Mesenchymal stem cell (in vitro differentiated cells and primary cell): ENCODE data around the gene RDH13.
"Not testable (repeated sequence)": the region's sequence is repeated elsewhere in the genome, so short reads cannot be mapped to it uniquely, and the experiment has no call there.

Experiments
- DNase-seq: peaks from one replicate; pipeline ENCODE4 v3.0.0-alpha.2; 2013
- H2AFZ ChIP-seq: one replicate; pipeline ENCODE4 v1.6.1; 2013; ENCODE audit warnings: low read depth, mild to moderate bottlenecking, control low read depth, inconsistent platforms, low read length, moderate library complexity
- H2AK5ac ChIP-seq: 2 replicates; pipeline ENCODE4 v1.6.1; 2013; ENCODE audit warnings: low read length, moderate library complexity, mild to moderate bottlenecking, inconsistent platforms; ENCODE audit not compliant: severe bottlenecking
- H2BK120ac ChIP-seq: one replicate; pipeline ENCODE4 v1.6.1; 2013; ENCODE audit warnings: low read depth, mild to moderate bottlenecking, inconsistent platforms, low read length, moderate library complexity
- H2BK12ac ChIP-seq, 2 experiments: one replicate each; pipeline ENCODE4 v1.6.1; 2013; ENCODE audit warnings: inconsistent platforms in 2 of 2, low read length in 2 of 2, mild to moderate bottlenecking in 2 of 2, moderate library complexity in 2 of 2, control low read depth in 1 of 2
- H2BK15ac ChIP-seq: one replicate; pipeline ENCODE4 v1.6.1; 2013; ENCODE audit warnings: mild to moderate bottlenecking, low read depth, inconsistent platforms; ENCODE audit not compliant: poor library complexity, severe bottlenecking
- H2BK5ac ChIP-seq: 2 replicates; pipeline ENCODE4 v1.6.1; 2013; ENCODE audit warnings: low read depth, mild to moderate bottlenecking, low read length, control low read depth, inconsistent platforms; ENCODE audit not compliant: poor library complexity, severe bottlenecking
- H3K14ac ChIP-seq, 2 experiments: one replicate each; pipeline ENCODE4 v1.6.1; 2013; ENCODE audit warnings: inconsistent platforms in 2 of 2, low read length in 2 of 2, control low read depth in 1 of 2, mild to moderate bottlenecking in 1 of 2, moderate library complexity in 1 of 2
- H3K18ac ChIP-seq, 2 experiments: one replicate each; pipeline ENCODE4 v1.6.1; 2013; ENCODE audit warnings: inconsistent platforms in 2 of 2, low read length in 2 of 2, control low read depth in 1 of 2, low read depth in 1 of 2, mild to moderate bottlenecking in 1 of 2
- H3K23ac ChIP-seq, 2 experiments: one replicate each; pipeline ENCODE4 v1.6.1; 2013; ENCODE audit warnings: inconsistent platforms in 2 of 2, low read length in 2 of 2, mild to moderate bottlenecking in 2 of 2, moderate library complexity in 2 of 2, control low read depth in 1 of 2
- H3K27ac ChIP-seq: 2 replicates; pipeline ENCODE4 v1.5.1; 2013; ENCODE audit warnings: mild to moderate bottlenecking, moderate library complexity, low read length, control low read depth, inconsistent platforms; ENCODE audit not compliant: poor library complexity, severe bottlenecking
- H3K27me3 ChIP-seq, 2 experiments: 2 replicates each; pipeline versions ENCODE4 v1.6.1 to v1.7.0; 2013; ENCODE audit warnings: low read length in 2 of 2, mild to moderate bottlenecking in 2 of 2, moderate library complexity in 2 of 2, control low read depth in 1 of 2, inconsistent platforms in 1 of 2; ENCODE audit not compliant: control insufficient read depth in 1 of 2, insufficient read depth in 1 of 2
- H3K36me3 ChIP-seq, 2 experiments: 2 replicates each; pipeline versions ENCODE4 v1.6.1 to v1.7.0; 2013; ENCODE audit warnings: low read length in 2 of 2, control low read depth in 1 of 2, inconsistent platforms in 1 of 2, low read depth in 1 of 2, mild to moderate bottlenecking in 1 of 2; ENCODE audit not compliant: insufficient read depth in 2 of 2, control insufficient read depth in 1 of 2
- H3K4ac ChIP-seq, 2 experiments: one replicate each; pipeline ENCODE4 v1.6.1; 2013; ENCODE audit warnings: inconsistent platforms in 2 of 2, low read length in 2 of 2, mild to moderate bottlenecking in 2 of 2, moderate library complexity in 2 of 2, control low read depth in 1 of 2, low read depth in 1 of 2
- H3K4me1 ChIP-seq: 2 replicates; pipeline ENCODE4 v1.6.1; 2013; ENCODE audit warnings: low read depth, low read length, control low read depth; ENCODE audit not compliant: control insufficient read depth, insufficient read depth
- H3K4me2 ChIP-seq: 2 replicates; pipeline ENCODE4 v1.6.1; 2013; ENCODE audit warnings: low read length, mild to moderate bottlenecking, inconsistent platforms; ENCODE audit not compliant: poor library complexity, severe bottlenecking
- H3K4me3 ChIP-seq, 2 experiments: 2 replicates each; pipeline versions ENCODE4 v1.5.1 to v1.7.0; 2013; ENCODE audit warnings: low read length in 2 of 2, mild to moderate bottlenecking in 2 of 2, control low read depth in 1 of 2, low read depth in 1 of 2; ENCODE audit not compliant: insufficient read depth in 1 of 2
- H3K79me1 ChIP-seq: replicated peaks from 2 replicates; pipeline ENCODE4 v1.6.1; 2013; ENCODE audit warnings: mild to moderate bottlenecking, control low read depth, low read length, inconsistent platforms; ENCODE audit not compliant: poor library complexity, severe bottlenecking
- H3K9ac ChIP-seq: 2 replicates; pipeline ENCODE4 v1.7.0; 2013; ENCODE audit warnings: mild to moderate bottlenecking, low read length, moderate library complexity
- H3K9me3 ChIP-seq: 2 replicates; pipeline ENCODE4 v1.7.0; 2013; ENCODE audit warnings: mild to moderate bottlenecking, low read length; ENCODE audit not compliant: control insufficient read depth
- H4K8ac ChIP-seq: one replicate; pipeline ENCODE4 v1.6.1; 2013; ENCODE audit warnings: inconsistent platforms, mild to moderate bottlenecking, low read length, moderate library complexity
- H4K91ac ChIP-seq: one replicate; pipeline ENCODE4 v1.6.1; 2013; ENCODE audit warnings: mild to moderate bottlenecking, low read length, inconsistent platforms
- WGBS: methylation state at CpG from one replicate; pipeline ENCODE4 v1.1.7; 2013; ENCODE audit warnings: mixed read lengths; 5-methylcytosine and 5-hydroxymethylcytosine counted together

The RDH13 gene

DNA sequence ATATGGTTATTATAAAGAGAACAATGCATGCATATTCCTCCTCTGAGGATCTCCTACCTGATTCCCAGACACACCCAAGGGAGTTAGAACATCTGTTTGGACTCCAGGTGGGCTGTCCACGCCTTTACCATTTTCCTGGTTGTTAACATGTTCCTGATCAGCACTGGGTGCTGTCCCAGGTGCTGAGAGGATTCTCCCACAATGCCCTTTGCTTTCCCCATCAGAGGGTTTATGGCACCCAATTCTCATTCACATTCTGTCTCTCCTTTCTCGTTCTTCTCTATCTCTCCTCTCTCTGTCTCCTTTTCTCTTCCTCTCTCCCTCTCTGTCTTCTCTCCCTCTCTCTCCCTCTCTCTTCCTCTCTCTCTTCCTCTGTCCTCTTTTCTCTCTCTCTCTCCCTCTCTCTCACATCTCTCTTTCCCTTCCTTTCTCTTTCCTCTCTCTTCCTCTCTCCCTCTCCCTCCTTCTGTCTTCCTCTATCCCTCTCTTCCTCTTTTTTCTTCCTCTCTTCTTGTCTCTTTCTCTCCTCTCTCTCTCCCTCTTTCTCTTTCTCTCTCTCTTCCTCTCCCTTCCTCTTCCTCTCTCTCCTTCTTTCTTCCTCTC lies 3.3 kb upstream of the RDH13 start:
- WGBS: 33% methylated on average over 2 of the region's 2 CpGs
- no peak overlapping the region for H4K91ac ChIP-seq
- no peak overlapping the region for H2BK5ac ChIP-seq
- no peak overlapping the region for H3K23ac ChIP-seq
- no peak overlapping the region for H2AK5ac ChIP-seq
- no peak overlapping the region for H2AFZ ChIP-seq
- no peak overlapping the region for H3K9ac ChIP-seq
- no peaks in the 10 kb centered on the region for H3K9me3 ChIP-seq
- no peak overlapping the region for H2BK120ac ChIP-seq
- H4K8ac ChIP-seq: no peak overlapping the region
- no peak overlapping the region for H3K14ac ChIP-seq
- no peak for DNase-seq
- H3K4me3 ChIP-seq: no peak overlapping the region
- no peak overlapping the region for H2BK12ac ChIP-seq
- H3K4me1 ChIP-seq: peaks cover 13% of the 10 kb centered on the region
- no peak overlapping the region for H3K27ac ChIP-seq
- H3K4me2 ChIP-seq: no peak overlapping the region
- H3K36me3 ChIP-seq: no peaks in the 10 kb centered on the region
- H3K18ac ChIP-seq: no peak overlapping the region
- H3K27me3 ChIP-seq: peaks cover 40 to 43% of the 10 kb centered on the region in 2 experiments
- no peak overlapping the region for H2BK15ac ChIP-seq
- H3K79me1 ChIP-seq: peaks cover 7% of the 10 kb centered on the region
- H3K4ac ChIP-seq: no peak overlapping the region

DNA sequence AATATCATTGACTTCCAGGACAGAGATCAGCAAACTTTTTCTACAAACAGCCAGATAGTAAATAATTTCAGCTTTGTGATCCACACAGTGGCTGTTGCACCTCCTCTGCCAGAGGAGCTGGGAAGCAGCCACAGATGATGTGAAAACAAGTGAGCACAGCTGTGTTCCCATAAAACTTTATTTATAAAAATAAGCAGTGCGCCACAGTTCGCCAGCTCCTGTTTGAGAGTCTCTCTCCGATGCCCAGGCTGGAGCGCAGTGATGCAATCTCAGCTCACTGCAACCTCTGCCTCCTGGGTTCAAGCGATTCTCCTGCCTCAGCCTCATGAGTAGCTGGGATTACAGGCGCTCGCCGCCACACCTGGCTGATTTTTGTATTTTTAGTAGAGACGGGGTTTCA lies 2.6 kb upstream of the RDH13 start:
- H2BK15ac ChIP-seq, H3K9ac ChIP-seq, H3K79me1 ChIP-seq, H3K14ac ChIP-seq, H4K91ac ChIP-seq, H2BK5ac ChIP-seq, H3K4ac ChIP-seq, H2BK12ac ChIP-seq, H3K36me3 ChIP-seq, H3K4me2 ChIP-seq, H3K9me3 ChIP-seq, H4K8ac ChIP-seq, H2BK120ac ChIP-seq, H2AFZ ChIP-seq, DNase-seq, H3K4me3 ChIP-seq, H3K23ac ChIP-seq, H3K27ac ChIP-seq, H3K18ac ChIP-seq, H2AK5ac ChIP-seq: not testable (repeated sequence)
- peaks cover 38 to 40% of the 10 kb centered on the region in 2 experiments for H3K27me3 ChIP-seq
- peaks cover 13% of the 10 kb centered on the region for H3K4me1 ChIP-seq
- WGBS: 83% methylated on average over 9 of the region's 9 CpGs

DNA sequence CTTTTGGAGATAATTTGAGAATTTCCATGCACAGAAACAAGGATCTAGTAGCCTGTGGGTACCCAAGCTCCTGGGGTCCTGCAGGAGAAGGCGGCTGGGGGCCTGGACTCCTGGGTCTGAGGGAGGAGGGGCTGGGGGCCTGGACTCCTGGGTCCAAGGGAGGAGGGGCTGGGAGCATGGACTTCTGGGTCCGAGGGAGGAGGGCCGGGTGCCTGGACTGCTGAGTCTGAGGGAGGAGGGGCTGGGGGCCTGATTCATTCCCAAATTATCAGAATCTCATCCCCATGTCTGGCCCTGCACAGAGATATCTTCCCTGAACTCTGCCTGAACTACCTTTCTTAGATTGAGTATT lies 520 bp upstream of the RDH13 start:
- WGBS: 89% methylated on average over 1 of the region's 3 CpGs

DNA sequence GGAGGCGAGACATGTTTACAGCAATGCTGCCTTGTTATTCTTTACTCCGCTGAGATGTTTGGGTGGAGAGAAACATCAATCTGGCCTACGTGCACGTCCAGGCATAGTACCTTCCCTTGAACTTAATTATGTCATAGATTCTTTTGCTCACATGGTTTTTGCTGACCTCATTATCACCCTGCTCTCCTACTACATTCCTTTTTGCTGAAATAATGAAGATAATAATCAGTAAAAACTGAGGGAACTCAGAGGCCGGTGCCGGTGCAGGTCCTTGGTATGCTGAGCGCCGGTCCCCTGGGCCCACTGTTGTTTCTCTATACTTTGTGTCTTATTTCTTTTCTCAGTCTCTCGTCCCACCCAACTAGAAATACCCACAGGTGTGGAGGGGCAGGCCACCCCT lies 2.7 kb downstream of the RDH13 start:
- not testable (repeated sequence) for H3K27ac ChIP-seq, H2BK5ac ChIP-seq, H3K4me3 ChIP-seq, H3K18ac ChIP-seq, H2BK120ac ChIP-seq, H4K8ac ChIP-seq, H3K14ac ChIP-seq, H2BK15ac ChIP-seq, H4K91ac ChIP-seq, H3K4me2 ChIP-seq, H2BK12ac ChIP-seq, H2AK5ac ChIP-seq, H3K23ac ChIP-seq, H3K27me3 ChIP-seq, H3K4ac ChIP-seq, H3K9me3 ChIP-seq, H2AFZ ChIP-seq, H3K9ac ChIP-seq, DNase-seq, H3K4me1 ChIP-seq
- 83% methylated on average over 8 of the region's 9 CpGs for WGBS
- Histone ChIP-seq H3K79me1 (peaks cover 16% of the 10 kb centered on the region), H3K36me3 (peaks cover 23 to 35% of the 10 kb centered on the region in 2 experiments)

More for the DNA sequence above, 520 bp upstream of the RDH13 start:
- Histone ChIP-seq H2AK5ac (no peak overlapping the region), H2AFZ (no peak overlapping the region), H2BK5ac (no peak overlapping the region), H3K36me3 (peaks cover 2 to 9% of the 10 kb centered on the region in 2 experiments), H2BK15ac (no peak overlapping the region), H3K23ac (no peak overlapping the region), H3K4me2 (no peak overlapping the region), H4K91ac (no peak overlapping the region), H4K8ac (no peak overlapping the region), H3K4ac (no peak overlapping the region), H3K18ac (no peak overlapping the region), H3K9ac (no peak overlapping the region), H2BK12ac (no peak overlapping the region), H3K14ac (no peak overlapping the region), H3K9me3 (no peaks in the 10 kb centered on the region), H3K4me3 (peak overlapping the region in 1 of 2 experiments; percentile 60), H3K79me1 (peaks cover 10% of the 10 kb centered on the region), H2BK120ac (no peak overlapping the region), H3K27me3 (peaks cover 24% of the 10 kb centered on the region in 2 experiments), H3K27ac (no peak overlapping the region), H3K4me1 (peaks cover 5% of the 10 kb centered on the region)
- no peak for DNase-seq
